T-helper 17 cell (primary cell): Measurements from ENCODE around the gene BUB1B. TPM values are rescaled to one million over a fixed set of nuclear protein-coding genes. Genes with fewer than 3 reads are reported as not detected.
"Not testable (repeated sequence)": the region's sequence is repeated elsewhere in the genome, so short reads cannot be mapped to it uniquely, and the experiment has no call there.

Source experiments
- ATAC-seq: fragments of 150-1000 bp; cut with Tn5 transposase; 2 replicates; pipeline ENCODE4 v1.10.0; 2021; ENCODE audit warnings: mild to moderate bottlenecking, moderate library complexity
- DNase-seq, 3 donors: peaks; one replicate each; pipeline versions ENCODE4 v3.0.0 to v3.0.0-alpha.2; 2020 to 2021
- H3K9me3 ChIP-seq: one replicate; pipeline ENCODE4 v1.7.0; 2013; ENCODE audit warnings: low read length, mild to moderate bottlenecking; ENCODE audit not compliant: control insufficient read depth, poor library complexity, severe bottlenecking
- H3K27ac Mint-ChIP-seq: one replicate; pipeline ENCODE4 v1.8.0; 2022; ENCODE audit warnings: mild to moderate bottlenecking, moderate library complexity, mixed read lengths
- H3K27me3 Mint-ChIP-seq: one replicate; pipeline ENCODE4 v1.8.0; 2022; ENCODE audit warnings: mixed read lengths
- H3K36me3 Mint-ChIP-seq: one replicate; pipeline ENCODE4 v1.8.0; 2022; ENCODE audit warnings: low read depth, mixed read lengths
- H3K4me1 Mint-ChIP-seq: one replicate; pipeline ENCODE4 v1.8.0; 2022; ENCODE audit warnings: mild to moderate bottlenecking, mixed read lengths
- H3K4me3 Mint-ChIP-seq: one replicate; pipeline ENCODE4 v1.8.0; 2022; ENCODE audit warnings: mild to moderate bottlenecking, moderate library complexity, mixed read lengths
- total RNA-seq, 4 donors: library from RNA in 2 of 4; stranded (reverse) in 2 of 4; gene quantifications; one replicate each; pipeline ENCODE4 v1.2.3 and lab custom pipeline; 2022 to 2026

BUB1B gene
- total RNA-seq, 2 donors from 2014 or later: 1.1 to 3.4 TPM

DNA sequence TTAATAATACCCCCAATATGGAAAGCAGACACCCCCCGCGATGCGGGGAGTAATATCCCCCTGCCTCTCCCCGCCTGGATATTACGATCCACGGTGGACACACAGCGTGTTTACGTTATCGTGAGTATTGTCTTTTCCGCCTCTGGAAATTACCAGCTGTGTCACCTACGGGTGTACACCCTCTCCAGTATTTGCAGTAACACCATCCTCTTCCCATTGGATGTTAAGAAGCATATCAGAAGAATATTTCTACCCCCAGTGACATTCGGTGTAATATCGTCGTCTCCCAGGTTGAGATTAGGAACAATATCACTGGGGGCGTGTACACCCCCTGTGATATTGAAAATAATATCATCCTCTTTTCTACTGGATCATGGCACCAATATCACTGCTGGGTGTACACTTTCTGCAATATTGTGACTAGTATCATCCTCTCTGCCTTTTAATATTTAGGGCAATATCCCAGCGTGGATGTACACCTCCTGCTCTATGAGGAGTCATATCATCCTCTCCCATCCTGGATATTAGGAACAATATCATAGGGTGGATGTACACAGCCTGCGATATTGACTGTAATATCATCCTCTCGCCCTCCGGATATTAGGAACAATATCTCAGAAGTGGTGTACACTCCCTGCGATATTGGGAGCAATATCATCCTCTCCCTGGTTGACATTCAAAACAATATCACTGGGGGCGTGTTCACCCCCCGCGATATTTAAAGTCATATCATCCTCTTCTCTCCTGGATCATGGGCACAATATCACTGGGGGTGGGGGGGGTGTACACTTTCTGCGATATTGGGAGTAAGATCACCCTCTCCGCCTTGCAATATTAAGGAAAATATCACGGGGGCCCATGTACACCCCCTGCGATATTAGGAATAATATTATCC lies 31.9 kb upstream of the BUB1B start:
- Mint-ChIP-seq H3K27me3 (peaks cover 24% of the 10 kb centered on the region), H3K4me3 (no peak overlapping the region), H3K4me1 (no peaks in the 10 kb centered on the region), H3K36me3 (no peaks in the 10 kb centered on the region), H3K27ac (no peak overlapping the region)
- no peaks in the 10 kb centered on the region for H3K9me3 ChIP-seq
- ATAC-seq (no peak), DNase-seq (no peak)

- H3K27me3 Mint-ChIP-seq: peaks cover 24% of the 10 kb centered on the region
- H3K4me3 Mint-ChIP-seq: no peak overlapping the region
- no peak for DNase-seq
Observed at GRCh38 chr15:40130118-40130517, 30.8 kb upstream of the BUB1B start.

GRCh38 chr15:40130799-40131502 lies 29.9 kb upstream of the BUB1B start:
- H3K4me1 Mint-ChIP-seq: no peaks in the 10 kb centered on the region
- no peaks in the 10 kb centered on the region for H3K36me3 Mint-ChIP-seq
- peaks cover 24% of the 10 kb centered on the region for H3K27me3 Mint-ChIP-seq
- ATAC-seq (no peak), DNase-seq (no peak)
- peak overlapping the region; percentile 8 for H3K27ac Mint-ChIP-seq
- no peak overlapping the region for H3K4me3 Mint-ChIP-seq
- no peaks in the 10 kb centered on the region for H3K9me3 ChIP-seq

More at GRCh38 chr15:40130118-40130517, 30.8 kb upstream of the BUB1B start:
- no peak overlapping the region for H3K27ac Mint-ChIP-seq
- ATAC-seq: no peak
- H3K36me3 Mint-ChIP-seq: no peaks in the 10 kb centered on the region
- no peaks in the 10 kb centered on the region for H3K9me3 ChIP-seq
- H3K4me1 Mint-ChIP-seq: no peaks in the 10 kb centered on the region

GRCh38 chr15:40133544-40133943 lies 27.3 kb upstream of the BUB1B start:
- ATAC-seq (no peak), DNase-seq (no peak)
- H3K4me1 Mint-ChIP-seq: no peaks in the 10 kb centered on the region
- no peak overlapping the region for H3K4me3 Mint-ChIP-seq
- no peaks in the 10 kb centered on the region for H3K36me3 Mint-ChIP-seq
- peaks cover 10% of the 10 kb centered on the region for H3K27me3 Mint-ChIP-seq
- no peak overlapping the region for H3K27ac Mint-ChIP-seq
- H3K9me3 ChIP-seq: no peaks in the 10 kb centered on the region

- Mint-ChIP-seq H3K4me1 (no peaks in the 10 kb centered on the region), H3K27ac (no peak overlapping the region), H3K36me3 (no peaks in the 10 kb centered on the region), H3K4me3 (no peak overlapping the region), H3K27me3 (peaks cover 1% of the 10 kb centered on the region)
- no peak for DNase-seq
- H3K9me3 ChIP-seq: no peaks in the 10 kb centered on the region
- ATAC-seq: no peak
Observed at GRCh38 chr15:40134885-40135284, 26.0 kb upstream of the BUB1B start.

GRCh38 chr15:40135846-40136450 lies 24.9 kb upstream of the BUB1B start:
- not testable (repeated sequence) for H3K36me3 Mint-ChIP-seq, H3K27me3 Mint-ChIP-seq, H3K9me3 ChIP-seq, H3K4me1 Mint-ChIP-seq, H3K27ac Mint-ChIP-seq, ATAC-seq, H3K4me3 Mint-ChIP-seq, DNase-seq

DNA sequence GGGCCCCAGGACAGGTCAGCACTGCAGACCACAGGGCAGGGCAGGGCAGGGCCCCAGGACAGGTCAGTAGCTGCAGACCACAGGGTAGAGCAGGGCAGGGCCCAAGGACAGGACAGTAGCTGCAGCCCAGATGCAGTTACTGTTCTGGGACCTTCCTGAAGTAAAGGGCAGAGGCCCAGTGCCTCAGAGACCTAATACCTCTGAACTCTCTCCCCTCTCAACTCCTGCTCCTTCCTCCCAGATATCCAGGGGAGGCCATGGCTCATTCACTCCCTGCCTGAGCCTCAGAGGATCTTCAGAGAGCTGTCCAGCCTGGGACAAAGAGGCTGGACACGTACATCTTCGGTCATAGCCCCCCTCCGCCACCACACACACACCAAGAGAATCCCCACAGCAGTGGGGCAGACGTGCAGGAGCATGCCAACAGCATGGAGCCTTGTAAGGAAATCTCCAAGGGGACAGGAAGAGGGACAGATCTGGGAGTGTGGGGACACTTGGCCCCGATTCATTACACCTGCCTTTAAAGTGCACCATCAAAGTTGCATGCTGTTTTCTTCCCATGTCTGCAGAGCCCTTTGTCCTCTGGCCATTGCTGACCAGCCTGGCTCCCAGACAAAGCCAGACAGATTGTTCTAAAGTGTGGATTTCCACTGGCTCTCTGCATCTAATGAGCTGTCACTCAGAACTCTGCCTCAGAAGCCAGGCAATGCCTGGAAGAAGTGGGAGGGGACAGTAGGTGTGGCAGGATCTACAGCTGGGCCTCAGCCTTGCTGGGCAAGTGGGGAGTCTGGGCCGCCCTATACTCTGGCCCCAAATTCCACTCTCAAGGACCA lies 24.2 kb upstream of the BUB1B start:
- no peaks in the 10 kb centered on the region for H3K9me3 ChIP-seq
- Mint-ChIP-seq H3K4me3 (no peak overlapping the region), H3K27ac (no peak overlapping the region), H3K36me3 (no peaks in the 10 kb centered on the region), H3K4me1 (no peaks in the 10 kb centered on the region), H3K27me3 (no peaks in the 10 kb centered on the region)
- DNase-seq (no peak), ATAC-seq (no peak)

DNA sequence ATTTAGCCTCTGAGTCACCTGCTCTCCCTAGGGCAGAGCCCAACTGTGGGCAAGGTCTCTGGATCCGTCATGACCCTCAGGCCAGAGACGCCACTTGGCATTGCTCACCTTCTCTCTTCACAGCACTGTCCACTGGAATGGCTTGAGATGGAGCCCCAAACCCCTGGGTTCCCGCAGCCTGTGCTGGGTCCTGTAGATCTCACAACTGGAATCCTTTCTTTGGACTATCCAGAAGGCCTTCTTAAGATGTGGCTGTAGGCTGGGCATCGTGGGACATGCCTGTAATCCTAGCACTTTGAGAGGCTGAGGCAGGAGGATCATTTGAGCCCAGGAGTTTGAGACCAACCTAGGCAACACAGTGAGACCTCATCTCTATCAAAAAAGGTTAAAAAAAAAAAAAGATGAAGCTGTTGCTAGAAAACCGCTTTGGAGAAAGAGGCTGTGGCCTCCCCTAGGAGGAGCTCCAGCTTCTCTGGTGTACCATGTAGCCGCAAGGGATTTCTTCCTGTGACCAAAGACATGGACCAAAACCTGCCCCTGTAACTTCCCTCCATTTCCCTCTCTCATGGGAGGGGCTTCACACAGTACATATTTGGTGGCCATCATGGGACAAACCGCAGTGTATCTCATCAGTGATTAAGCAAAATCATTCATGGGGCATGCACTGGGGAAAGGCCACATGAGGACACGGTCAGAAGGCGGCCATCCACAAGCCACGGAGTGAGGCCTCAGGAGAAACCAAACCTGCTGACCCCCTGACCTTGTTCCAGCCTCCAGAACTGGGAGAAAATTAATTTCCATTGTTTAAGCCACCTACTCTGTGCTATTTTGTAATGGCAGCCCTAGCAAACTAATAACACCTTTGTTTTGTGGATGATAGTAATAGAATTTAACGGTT lies 23.3 kb upstream of the BUB1B start:
- Mint-ChIP-seq H3K27ac (no peak overlapping the region), H3K36me3 (no peaks in the 10 kb centered on the region), H3K27me3 (no peaks in the 10 kb centered on the region), H3K4me3 (no peak overlapping the region), H3K4me1 (no peaks in the 10 kb centered on the region)
- DNase-seq: no peak
- no peaks in the 10 kb centered on the region for H3K9me3 ChIP-seq
- ATAC-seq: no peak

- not testable (repeated sequence) for ATAC-seq, H3K27me3 Mint-ChIP-seq, H3K4me1 Mint-ChIP-seq, DNase-seq, H3K36me3 Mint-ChIP-seq, H3K9me3 ChIP-seq, H3K27ac Mint-ChIP-seq, H3K4me3 Mint-ChIP-seq
Observed at GRCh38 chr15:40138201-40138570, 22.7 kb upstream of the BUB1B start.

DNA sequence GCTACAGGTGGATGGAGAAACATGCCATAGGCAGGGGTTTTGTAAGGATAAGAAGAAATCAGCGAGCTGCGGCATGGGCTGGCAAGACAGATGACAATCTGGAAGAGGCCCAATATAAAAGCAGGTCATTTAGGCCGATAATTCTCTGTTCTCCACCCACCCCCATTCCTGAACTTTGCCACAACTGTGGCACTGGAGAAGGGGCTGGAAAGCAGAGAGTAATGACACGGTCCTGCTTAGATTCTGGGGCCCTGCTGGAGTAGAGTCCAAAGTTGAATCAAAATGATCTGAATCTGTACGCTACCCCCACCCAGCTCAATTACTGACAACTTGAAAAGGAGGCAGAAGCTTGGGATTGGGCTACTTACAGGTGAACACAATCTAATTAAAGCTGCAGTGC lies 18.4 kb upstream of the BUB1B start:
- no peaks in the 10 kb centered on the region for H3K9me3 ChIP-seq
- no peak for ATAC-seq
- H3K27ac Mint-ChIP-seq: no peak overlapping the region
- H3K36me3 Mint-ChIP-seq: no peaks in the 10 kb centered on the region
- peaks cover 2% of the 10 kb centered on the region for H3K4me1 Mint-ChIP-seq
- H3K27me3 Mint-ChIP-seq: no peaks in the 10 kb centered on the region
- no peak overlapping the region for H3K4me3 Mint-ChIP-seq
- no peak for DNase-seq

DNA sequence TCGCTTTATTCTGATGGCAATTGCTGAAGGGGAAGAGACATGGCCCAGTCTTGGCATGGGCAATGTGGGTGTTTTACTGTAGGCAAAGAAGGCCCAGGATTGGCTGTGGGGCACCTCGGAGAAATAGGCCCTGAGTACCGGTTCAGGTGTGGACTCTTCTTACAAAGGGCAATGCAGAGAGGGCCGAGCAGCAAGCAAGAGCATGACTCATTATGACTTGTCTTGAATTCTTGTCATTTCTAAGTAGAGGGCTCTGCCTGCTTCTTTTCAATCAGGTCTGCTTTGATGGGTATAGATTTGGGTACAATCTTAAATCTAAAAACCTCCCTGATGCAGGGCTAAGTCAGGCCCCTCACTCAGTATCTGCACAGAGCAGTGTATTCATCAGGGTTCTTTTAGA lies 14.8 kb upstream of the BUB1B start:
- H3K27me3 Mint-ChIP-seq: no peaks in the 10 kb centered on the region
- no peak overlapping the region for H3K27ac Mint-ChIP-seq
- H3K4me3 Mint-ChIP-seq: no peak overlapping the region
- ATAC-seq (no peak), DNase-seq (no peak)
- no peaks in the 10 kb centered on the region for H3K36me3 Mint-ChIP-seq
- H3K4me1 Mint-ChIP-seq: peaks cover 2% of the 10 kb centered on the region
- no peaks in the 10 kb centered on the region for H3K9me3 ChIP-seq

- Mint-ChIP-seq H3K27me3 (peaks cover 7% of the 10 kb centered on the region), H3K4me3 (no peak overlapping the region), H3K4me1 (peaks cover 2% of the 10 kb centered on the region), H3K36me3 (peaks cover 3% of the 10 kb centered on the region), H3K27ac (no peak overlapping the region)
- H3K9me3 ChIP-seq: no peaks in the 10 kb centered on the region
- DNase-seq (no peak), ATAC-seq (no peak)
Observed at GRCh38 chr15:40149339-40149738, 11.5 kb upstream of the BUB1B start.
